Renal cortical epithelial cell (primary cell): ENCODE measurements around the gene NBEA. TPM values are rescaled to one million over a fixed set of nuclear protein-coding genes. Genes with fewer than 3 reads are reported as not detected.
A peak's percentile ranks its signal among the peaks of the same experiment; 100 is the strongest.
"Not testable (repeated sequence)": the region's sequence is repeated elsewhere in the genome, so short reads cannot be mapped to it uniquely, and the experiment has no call there.

Experiments used
- DNase-seq: peaks from one replicate; pipeline ENCODE4 v3.0.0-alpha.2; 2011; ENCODE audit warnings: low read depth
- total RNA-seq: library from RNA; depleted of rRNA; stranded (reverse); fragments of >200 nt; gene quantifications from 2 replicates; pipeline ENCODE4 v1.2.3, GENCODE V29; 2014

Gene NBEA
- total RNA-seq, 1 donor from 2014 or later = 31.2 TPM

DNA sequence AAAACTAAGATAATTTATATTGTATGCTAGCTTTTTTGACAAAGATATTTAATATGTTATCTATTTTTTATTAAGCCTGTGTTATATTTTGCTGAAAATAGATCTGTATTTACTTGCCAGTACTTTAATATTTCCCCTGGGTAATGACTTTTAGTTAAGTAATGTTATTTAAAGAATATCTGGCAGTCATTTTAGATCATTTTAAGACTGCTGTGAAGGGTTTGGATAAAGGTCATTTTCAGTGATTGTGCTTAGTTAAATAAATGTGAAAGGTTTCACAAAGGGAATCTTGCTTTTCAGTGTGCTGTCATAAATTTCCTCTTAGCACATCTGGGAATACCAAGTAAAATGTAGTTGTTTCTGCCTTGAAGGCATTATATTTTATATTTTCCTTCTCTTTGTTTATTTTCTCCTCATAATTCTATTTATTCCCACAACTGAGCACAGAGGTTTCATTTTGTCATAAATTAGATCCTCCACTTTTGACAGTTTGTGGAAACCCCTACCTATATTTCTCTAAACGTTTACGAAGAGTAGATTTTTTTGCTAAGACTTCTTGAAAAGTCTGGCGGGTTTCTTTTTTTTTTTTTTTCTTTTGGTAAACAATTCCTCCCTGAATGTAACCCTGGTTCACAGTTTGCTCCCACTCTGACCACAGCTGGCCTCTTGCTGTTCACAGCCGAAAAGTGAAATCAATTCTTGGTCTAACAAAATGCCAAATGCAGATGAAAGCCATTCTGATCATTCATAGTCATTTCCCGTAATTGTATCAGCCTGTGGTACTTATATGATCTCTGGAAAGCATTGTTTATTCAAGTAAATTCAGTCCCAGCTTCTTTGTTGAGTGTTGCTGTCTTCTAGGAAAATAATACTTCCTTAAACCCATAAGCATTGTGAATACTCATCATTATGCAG, 446.6 kb downstream of the NBEA start:
- peak; percentile 6 for DNase-seq

DNA sequence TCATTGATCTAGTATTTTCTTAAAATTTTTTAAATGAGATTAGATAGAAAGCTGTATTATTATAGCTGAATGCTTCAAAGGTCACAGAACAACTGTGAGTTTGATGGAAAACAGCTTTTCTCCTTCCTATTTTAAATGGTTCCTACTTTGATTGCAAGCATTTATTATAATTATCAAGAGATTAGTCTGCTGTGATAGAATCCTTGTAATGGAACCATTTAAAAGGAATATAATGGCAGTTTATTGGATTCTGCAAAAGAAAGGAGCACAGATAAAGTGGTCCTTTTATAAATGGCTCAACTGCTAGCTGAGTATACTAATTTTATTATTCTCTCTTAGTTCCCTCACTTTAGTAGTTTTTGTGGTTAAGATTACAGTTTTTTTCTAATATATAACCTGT, 447.5 kb downstream of the NBEA start:
- DNase-seq = no peak

DNA sequence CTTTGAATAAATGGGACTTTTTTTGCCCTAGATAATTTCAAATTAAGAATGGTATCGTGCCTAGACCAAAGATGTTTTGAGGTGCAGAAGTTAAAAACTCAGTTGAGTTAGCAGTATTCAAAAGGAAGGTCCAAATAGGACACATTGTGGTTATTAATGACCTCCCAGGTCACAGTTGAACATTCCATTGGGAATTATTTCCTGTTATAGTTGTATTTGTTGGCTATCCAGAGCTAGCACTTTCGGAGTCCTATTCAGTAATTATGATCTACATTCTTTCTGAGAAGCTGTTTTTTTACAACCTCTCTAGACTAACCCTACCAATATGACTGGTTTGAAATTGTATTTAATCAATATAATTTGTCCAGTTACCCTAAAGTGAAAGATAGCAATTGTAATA, 450.7 kb downstream of the NBEA start:
- DNase-seq = no peak

DNA sequence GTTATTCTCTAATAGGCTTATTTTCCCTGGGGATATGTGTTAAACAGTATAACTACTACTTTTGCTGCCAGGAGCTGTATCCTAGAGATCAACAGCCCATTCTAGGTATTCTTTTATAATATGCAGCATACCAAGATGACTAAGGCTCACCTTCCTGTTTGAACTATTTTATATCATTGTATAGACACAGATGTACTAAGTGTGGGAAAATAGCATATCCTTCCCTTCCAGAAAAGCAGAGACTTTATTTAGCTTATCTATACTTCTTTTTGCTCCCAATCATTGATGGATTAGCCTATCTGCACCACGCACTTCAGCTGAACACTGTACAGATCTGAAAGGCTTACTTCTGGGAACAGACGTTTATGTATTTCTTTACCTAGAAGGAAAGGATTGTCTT, 451.8 kb downstream of the NBEA start:
- DNase-seq = no peak

DNA sequence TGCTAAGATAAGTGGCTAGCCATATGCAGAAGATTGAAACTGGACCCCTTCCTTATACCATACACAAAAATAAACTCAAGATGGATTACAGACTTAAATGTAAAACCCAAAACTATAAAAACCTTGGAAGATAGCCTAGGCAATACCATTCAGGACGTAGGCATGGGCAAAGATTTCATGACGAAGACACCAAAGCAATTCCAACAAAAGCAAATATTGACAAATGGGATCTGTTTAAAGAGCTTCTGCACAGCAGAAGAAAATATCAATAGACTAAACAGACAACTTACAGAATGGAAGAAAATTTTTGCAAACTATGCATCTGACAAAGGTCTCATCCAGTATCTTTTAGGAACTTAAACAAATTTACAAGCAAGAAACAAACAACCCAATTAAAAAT, 466.2 kb downstream of the NBEA start:
- DNase-seq = not testable (repeated sequence)

DNA sequence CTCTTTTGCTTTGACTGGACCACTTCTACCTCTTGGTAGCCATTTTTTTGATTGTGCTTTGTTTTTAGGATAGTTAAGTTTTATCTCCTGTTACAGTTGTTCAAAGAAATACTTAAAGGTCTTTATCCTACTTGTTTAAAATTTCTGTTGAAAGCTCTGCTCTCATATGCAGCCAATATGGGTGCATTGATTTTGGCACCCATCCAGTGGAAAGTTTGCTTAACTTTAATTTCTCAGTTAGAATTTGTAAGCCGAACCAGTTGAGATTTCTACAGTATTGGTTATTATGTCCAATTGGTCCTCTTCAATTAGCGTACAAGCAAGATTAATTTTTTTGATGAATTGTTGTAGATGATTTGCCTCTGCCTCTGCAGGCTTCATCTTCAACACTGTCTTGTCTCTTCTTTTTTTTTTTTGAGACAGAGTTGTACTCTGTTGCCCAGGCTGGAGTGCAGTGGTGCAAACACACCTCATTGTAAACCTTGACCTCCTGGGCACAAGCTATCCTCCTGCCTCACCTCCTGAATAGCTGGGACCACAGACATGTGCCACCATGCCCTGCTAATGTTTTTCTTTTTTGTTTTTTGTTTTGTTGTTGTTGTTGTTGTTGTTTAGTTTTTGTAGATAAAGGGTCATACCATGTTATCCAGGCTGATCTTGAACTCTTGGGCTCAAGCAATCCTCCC, 469.1 kb downstream of the NBEA start:
- DNase-seq = no peak

DNA sequence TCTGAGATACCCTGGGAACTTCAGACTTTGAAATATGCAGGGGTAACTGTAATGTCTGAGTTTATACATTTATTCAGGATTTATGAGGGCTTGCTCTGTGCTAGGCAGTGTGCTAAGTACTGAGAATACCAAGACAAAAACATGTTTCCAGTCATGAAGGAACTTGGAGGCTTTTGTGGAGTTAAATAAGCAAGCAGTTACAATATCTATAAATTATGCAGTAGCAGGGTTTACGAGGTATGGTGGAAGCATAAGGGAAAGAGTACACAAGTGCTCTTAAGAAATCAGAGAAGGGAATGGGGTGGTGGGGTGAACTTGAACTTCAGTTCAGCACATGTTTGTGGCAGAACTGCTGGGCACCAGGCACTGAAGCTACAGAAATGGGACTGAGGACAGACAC, 506.4 kb downstream of the NBEA start:
- no peak for DNase-seq

DNA sequence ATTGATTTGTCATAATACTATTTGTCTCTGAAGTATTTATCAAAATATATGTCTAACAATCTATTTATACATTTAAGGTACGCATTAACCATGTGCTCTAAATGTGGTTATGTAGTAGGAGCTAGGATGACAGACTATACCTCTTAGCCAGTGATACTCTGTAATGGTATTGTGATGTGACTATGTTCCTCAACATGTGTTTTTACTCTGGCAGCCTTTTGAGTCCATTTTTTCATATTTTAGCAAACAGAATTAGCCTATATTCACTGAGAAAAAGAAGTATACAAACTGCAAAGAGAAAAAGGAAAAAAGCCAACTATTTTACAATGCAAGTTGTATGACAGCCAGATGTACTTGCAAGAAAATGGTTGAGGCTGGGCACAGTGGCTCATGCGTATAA, 507.8 kb downstream of the NBEA start:
- no peak for DNase-seq

DNA sequence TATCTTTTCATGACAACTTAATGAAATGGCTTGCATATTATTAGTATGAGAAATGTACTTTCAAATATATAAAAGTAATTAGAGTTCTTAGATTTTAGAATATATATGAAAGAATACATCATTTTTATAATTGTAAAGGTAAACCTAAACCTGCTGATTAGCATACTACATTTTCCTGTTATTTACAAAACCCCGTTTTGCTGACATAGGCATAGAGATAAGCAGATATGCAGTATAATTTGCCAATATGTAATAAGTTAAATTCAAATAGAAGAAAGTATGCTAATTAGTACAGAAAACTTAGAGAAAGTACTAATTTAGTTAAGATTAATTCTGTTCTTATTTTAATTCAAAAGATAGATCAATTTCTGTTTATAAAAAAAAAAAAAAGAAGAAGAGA, 513.0 kb downstream of the NBEA start:
- no peak for DNase-seq

DNA sequence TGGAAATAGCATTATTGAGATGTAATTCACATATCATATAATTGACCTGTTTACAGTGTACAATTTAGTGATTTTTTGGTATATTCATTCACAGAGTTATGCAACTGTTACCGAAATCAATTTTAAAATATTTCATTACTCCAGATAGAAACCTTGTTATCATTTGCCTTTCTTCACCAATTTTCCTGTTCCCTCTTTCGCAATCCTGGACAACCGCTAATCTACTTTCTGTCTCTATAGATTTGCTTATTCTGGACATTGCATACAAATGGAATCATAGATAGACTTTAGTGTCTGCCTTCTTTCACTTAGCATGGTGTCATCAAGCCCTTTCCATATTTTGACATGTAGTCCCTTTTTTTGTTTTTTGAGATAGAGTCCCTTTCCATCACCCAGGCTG, 515.2 kb downstream of the NBEA start:
- no peak for DNase-seq

DNA sequence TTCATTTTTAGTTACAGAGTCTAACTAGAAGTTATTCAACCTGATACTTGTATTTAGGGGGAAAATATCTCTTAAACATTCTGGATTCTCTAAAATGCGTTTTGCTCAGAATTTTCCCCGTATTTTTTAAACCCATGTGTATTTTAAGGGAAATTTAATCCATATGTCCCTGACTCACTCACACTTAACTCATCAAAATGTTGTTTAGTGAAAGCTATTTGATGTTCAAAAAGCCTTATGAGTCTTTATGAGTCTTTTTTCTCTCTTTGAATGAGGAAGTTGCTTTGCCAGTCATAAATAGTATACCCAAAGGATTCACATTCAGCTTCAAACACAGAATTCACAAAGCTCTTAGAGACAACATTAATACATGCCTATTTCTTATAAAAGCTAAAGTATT, 518.0 kb downstream of the NBEA start:
- no peak for DNase-seq

DNA sequence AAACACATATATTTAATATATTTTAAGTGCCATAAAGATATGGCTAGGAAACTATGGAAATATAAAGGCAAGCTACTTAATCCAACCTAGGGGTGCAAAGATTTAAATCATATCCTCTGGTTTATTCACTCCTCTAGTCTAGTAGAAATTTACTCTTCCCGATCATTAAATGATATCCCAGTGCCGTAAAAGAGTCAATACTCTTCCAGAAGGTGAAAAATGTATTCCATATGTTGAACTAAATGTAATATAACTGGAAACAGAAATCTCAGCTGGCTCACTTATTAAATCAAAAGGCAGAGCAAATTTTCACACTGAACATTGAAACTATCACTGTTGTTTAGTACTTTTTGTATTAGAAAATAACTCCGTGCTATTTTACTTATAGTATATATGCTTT, 523.3 kb downstream of the NBEA start:
- no peak for DNase-seq

DNA sequence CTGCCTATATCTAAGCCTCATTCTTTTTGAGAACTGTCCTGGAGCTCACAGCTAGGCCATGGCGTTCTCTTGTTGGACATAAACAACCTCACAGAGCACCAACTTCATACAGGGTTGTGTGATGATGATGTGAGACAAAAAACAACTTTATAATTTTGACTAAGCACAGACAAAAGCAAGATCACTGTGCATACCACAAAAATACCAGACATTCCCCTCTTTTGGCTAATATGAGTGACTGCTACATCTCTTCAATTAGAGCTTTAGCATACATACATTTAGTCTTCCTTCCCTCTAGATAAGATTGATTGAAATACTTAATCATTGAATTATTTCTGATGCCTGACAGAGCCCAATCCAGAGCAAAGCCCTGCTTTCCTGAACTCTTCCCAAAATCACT, 526.1 kb downstream of the NBEA start:
- no peak for DNase-seq

DNA sequence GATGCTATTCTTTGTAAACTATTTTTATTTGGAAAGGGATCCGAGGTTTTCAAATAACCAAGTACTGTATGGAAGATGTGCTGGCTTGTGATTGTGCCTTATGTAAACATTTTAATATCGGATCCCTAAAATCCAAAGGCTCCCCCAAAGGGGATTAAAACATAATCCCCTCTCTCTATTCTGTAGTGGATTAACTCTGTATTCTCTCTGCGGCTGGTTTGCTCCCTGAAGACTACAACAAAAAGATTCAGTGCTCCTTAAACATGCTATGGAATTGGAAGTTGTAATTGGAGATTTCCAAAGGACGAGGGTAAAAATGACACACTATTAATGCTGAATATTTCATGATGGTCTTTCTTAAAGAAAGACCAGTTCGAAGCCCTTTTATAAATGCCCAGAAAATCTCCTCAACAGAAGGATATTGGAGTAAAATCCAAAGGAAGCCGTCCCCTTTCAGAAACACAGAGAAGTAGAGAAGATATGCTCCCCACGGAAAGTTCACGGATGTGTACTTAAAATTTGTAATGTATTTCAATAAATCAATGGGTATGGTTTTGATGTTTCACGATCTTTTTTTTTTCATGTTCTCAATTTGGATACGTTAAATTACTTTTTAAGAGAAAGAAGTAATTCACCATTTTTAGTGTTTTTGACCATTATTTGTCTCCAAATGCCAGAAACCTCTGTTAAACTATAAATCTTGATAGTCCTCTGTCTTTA, 527.9 kb downstream of the NBEA start:
- no peak for DNase-seq

DNA sequence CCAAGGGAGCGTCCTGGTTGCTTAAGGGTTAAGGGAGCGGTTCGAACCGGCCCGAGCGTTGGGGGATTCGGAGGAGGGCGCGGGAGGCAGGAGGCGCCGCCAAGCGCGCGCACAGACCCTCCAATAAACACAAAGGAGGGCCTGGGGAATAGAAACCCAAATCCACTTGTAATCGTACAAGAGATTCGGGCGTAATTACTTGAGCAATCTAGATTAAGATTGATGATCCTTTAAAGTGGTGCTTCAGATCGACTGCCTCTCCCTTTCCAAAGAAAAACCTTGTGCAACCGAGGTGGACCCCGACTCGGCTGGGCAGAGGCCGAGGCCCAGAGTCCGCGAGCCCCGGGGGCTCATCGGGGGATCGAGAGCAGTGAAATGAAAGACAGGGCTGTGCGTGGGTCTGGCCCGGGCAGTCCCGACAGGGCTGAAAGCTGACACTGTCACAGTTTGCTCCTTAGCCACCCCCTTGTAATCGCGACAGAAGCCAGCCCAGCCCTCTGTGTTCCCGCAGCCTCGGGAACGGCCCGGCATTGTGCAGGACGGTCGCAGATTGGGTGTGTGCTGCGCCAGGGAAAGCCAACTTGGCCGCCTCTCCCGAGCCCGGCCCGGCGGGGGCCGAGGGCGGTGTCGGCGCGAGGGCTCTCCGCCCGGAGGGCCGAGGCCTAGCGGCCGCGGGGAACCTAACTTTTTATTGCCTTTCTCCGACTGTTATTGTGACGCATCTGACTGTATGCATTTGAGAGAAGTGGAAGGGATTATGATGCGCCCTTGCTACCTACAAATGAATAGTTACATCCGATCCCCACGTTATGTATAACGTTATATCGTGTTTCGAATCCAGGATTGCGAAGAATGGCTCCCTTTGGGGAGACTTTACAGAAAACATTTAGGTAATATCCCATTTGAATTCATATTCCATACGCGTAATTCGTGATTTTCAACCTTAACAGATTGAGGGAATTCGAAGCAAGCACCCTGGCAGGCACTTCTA, 528.9 kb downstream of the NBEA start:
- peak; percentile 8 for DNase-seq

DNA sequence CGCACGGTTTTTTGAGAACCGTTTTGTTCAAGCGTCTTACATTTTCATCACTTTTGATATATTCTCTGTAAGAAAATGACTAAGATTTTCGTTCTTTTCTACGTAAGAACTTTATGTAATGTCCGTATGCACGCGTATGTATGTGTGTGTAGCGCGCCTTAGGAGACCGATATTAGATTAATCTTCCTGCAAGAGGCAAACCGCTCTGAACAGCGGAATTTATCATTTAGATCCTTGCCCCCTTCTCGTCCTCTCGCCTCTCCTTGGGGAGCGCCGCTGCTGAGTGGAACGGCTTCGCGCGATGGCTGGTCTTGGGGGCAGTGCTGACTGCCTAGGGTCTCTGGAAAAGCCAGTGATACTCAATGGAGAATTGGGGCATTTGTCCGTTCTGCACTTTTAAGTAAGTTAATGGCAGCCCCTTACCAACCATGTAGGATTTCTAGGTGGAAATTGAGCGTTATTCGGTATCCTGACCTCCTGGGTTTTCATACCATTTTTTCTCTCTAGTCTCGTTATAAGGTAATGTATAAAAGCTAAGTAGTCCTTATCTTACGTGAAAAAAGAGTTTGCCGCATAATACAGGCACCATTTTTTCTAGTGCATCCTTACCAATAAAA, 529.7 kb downstream of the NBEA start:
- DNase-seq = no peak

DNA sequence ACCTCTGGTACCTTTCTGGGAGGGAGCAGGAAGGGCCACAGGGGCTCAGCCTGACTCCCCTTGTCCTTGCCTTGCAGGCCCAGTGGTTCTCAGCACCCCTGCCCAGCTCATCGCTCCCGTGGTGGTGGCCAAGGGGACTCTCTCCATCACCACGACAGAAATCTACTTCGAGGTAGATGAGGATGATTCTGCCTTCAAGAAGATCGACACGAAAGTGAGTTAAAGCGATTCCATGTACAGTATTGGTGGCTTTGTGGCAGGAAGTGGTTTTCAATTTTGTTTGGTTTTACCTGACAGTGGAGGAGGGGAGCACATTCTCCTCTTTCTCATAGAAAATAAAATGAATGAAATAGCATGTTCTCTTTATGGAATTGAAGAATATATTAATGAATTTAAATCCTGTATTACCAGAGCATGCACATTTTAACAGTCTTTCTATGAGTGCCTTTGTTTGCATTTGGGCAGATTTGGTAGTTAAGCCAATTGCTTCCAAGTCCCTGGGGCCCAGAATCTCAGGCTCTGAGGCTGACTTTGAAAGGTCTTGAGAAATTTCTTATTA, 530.3 kb downstream of the NBEA start:
- DNase-seq = no peak

DNA sequence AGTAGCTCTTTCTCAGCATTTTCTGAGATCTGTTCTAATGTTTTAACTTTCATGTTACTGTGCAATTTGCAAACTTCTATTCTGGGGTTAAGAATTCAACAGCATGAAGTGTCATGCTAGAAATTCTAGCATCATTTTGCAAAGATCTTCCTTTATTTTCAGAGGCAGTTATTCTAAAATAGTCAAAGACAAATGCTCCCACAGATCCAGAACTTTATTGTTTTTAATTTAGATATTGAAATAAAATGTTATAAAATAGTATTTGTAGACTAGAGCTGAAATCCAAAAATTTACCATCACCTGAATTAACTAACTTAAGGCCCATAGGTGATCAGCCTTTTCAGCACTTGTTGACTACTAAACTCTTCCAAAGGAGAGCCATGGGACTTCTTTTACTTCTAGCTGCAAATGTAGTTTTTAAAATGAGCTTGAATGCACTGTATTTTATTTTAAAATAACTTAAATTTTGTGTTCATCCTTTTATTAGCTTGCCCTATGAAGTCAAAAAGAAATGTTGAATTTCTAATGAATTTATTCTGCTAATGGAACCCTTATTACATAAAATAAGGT, 531.2 kb downstream of the NBEA start:
- DNase-seq = no peak

DNA sequence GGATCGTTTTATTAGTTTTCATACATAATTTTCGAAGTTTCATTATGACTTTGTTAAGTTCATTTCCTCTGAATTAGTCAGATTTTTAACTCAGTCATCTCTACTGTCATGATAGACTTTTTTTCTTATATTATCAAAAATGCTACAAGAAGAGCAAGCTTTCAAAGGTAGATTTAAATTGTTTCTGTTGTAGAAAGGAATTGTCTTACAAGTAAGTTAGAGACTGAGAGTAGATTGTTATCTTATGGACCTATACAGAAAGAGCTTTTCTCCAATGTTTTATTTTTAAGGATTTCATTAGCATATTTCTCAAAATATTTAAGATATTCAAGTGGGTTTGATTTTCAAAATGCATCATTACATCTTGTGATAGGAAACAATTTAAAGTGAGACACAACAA, 531.7 kb downstream of the NBEA start:
- DNase-seq = no peak

DNA sequence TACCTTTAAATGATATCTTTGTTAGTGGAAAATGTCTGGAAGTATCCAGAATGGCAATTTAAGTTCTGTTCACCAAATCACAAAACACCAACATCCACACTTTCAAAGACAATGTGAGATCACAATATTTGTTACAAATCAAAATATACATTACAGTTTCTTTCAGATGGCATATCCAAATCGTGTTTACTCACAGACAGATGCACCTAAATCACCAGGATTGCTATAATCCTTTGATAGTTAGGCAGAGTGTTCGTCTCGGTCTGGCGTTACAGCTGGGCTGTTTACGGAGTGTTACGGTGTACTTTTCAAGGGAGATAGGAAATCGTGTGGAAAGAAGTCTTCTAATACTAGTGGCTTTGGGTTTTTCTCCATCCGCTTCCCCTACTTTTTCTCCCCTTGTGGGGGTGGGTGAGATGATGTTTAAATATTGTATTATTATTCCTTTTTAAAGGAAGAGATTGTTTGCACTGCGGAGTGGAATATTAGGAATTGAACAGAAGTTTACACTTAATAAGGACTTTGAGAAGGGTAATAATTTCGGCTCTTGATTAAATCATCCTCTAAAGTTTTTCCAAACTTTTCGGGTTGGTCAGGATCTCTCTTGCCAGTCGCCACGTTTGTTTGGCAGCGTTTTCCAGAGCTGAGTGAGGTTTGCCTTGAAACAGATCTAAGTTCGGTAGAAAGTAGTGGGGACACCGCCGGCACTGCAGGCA, 532.6 kb downstream of the NBEA start:
- DNase-seq = no peak
